ENCODE results near the gene ITPR1.

GRCh38 chr3:4886448-4886847 lies 393.3 kb downstream of the ITPR1 start:
- no peak for TF ChIP-seq CTCF (IDR thresholded peaks at IDR 0.05; ENCODE audit: poor library complexity, severe bottlenecking)
- TF ChIP-seq POLR2AphosphoS5 (IDR thresholded peaks at IDR 0.05): no peak
- no peak for TF ChIP-seq RAD21 (conservative IDR thresholded peaks at IDR 0.05)
- no peak for TF ChIP-seq EZH2 (IDR thresholded peaks at IDR 0.05; ENCODE audit: borderline replicate concordance, insufficient read depth, low read length, poor library complexity, severe bottlenecking)
- TF ChIP-seq EP300 (conservative IDR thresholded peaks at IDR 0.05; ENCODE audit: poor library complexity, severe bottlenecking): no peak
- TF ChIP-seq, protein P1, sequence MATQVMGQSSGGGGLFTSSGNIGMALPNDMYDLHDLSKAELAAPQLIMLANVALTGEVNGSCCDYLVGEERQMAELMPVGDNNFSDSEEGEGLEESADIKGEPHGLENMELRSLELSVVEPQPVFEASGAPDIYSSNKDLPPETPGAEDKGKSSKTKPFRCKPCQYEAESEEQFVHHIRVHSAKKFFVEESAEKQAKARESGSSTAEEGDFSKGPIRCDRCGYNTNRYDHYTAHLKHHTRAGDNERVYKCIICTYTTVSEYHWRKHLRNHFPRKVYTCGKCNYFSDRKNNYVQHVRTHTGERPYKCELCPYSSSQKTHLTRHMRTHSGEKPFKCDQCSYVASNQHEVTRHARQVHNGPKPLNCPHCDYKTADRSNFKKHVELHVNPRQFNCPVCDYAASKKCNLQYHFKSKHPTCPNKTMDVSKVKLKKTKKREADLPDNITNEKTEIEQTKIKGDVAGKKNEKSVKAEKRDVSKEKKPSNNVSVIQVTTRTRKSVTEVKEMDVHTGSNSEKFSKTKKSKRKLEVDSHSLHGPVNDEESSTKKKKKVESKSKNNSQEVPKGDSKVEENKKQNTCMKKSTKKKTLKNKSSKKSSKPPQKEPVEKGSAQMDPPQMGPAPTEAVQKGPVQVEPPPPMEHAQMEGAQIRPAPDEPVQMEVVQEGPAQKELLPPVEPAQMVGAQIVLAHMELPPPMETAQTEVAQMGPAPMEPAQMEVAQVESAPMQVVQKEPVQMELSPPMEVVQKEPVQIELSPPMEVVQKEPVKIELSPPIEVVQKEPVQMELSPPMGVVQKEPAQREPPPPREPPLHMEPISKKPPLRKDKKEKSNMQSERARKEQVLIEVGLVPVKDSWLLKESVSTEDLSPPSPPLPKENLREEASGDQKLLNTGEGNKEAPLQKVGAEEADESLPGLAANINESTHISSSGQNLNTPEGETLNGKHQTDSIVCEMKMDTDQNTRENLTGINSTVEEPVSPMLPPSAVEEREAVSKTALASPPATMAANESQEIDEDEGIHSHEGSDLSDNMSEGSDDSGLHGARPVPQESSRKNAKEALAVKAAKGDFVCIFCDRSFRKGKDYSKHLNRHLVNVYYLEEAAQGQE (IDR thresholded peaks at IDR 0.05; ENCODE audit: borderline replicate concordance): no peak
- no peak for TF ChIP-seq TAF1 (IDR thresholded peaks at IDR 0.05; ENCODE audit: low read depth)
- TF ChIP-seq SMC3 (conservative IDR thresholded peaks at IDR 0.05; ENCODE audit: poor library complexity): no peak

All from neural cell (in vitro differentiated cells).